Stimulated activated CD8-positive, alpha-beta memory T cell treated with anti-CD3 and anti-CD28 coated beads, Interleukin-15, amount 100 ng/mL, for 1 hour (primary cell): ENCODE data around the gene GNLY.

ENCODE experiments used
- DNase-seq: peaks from one replicate; pipeline ENCODE4 v3.0.0-alpha.2; 2020; ENCODE audit warnings: low read depth

GNLY gene

DNA sequence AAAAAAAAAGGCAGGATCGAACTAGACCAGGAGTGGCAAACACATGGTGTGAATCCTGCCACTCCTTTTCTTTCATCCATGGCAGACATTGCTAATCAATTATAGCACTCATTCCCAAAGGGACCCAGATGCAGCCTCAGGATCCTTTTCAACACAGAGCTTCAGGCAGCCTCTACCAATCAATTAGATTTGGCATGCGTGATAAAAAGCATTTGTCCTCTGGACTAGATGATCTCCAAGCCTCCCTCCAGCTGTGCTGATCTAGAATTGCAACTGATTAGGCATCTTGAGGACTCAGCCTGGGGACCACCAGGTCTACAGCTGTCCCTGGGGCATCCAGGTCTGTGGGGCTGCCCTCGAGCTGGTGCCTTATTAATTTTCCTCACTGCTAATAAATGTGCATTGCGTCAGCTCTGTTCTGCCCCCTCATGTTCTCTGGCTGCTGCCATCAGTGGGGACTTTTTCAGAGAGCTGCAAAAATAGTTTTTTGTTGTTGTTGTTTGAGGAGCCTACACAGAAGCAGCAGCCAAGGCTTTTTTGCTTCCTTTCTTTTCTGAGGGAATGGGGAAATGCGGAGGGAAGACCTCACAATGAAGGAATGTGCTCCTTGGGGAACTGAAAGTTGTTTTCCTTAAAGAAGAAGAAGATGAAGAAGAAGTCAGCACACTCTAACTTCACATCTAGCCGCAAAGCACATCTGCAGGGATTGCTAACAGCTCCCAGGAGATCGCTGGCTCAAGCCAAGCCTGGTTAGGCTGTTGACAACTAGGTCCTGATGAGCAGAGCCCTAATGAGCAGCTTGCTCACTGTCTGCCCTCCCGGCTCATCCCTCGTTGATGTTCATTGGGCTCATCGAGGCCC lies 50.8 kb downstream of the GNLY start:
- DNase-seq: no peak

- no peak for DNase-seq
Measured at GRCh38 chr2:85745619-85746018, 51.5 kb downstream of the GNLY start.

GRCh38 chr2:85746321-85747004 lies 52.3 kb downstream of the GNLY start:
- DNase-seq: no peak

DNA sequence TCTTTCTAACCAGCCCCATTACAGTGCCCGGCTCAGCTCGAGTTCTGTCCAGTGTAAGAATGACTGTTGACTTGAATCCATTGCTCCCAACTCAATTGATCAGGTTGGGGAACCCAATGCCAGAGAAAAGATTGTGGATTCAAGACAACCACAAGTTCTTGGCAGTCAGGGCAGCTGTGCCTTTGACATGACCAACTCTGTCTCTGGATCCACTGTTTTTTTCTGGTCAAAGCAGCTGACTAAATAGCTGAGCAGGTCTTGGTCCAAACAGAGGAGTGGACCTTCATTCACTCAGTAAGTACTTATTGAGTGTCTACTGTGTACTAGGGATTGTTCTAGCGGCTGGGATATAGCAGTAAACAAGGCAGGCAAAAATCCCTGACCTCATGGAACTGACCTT lies 53.3 kb downstream of the GNLY start:
- no peak for DNase-seq

DNA sequence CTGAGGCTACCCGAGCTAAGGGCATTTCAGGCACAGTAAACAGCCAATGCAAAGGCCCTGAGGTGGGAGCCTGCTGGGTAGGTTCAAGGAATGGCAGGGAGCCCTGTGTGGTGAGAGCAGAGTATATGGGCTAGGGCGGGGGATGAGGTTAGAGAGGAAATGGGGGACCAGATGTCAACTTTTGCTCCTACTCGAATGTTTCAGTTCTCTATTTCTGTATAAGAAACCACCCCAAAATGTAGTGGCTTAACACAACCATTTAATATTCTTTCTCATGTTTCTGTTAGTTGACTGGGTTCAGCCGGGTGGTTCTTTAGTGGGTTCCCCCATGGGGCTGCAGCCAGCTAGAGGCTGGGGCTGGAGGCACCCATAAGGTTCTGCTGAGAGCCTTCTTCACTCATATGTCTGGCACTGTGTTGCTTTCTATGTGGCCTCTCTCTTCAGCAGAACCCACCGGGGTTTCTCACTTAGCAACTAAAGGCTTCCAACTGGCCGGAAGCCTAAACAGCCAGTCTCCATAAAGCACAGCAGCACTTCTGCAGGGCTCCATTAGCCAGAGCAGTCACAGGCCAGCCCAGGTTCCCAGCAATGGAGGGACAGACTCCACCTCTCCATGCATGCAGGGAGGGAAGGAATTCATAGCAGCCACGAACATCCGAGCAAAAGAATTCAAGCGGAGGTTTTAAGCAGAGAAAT lies 54.0 kb downstream of the GNLY start:
- no peak for DNase-seq
